NT2/D1 (cell line): Measurements from ENCODE around the gene PRIMA1.

ENCODE experiments used
- DNase-seq: peaks from one replicate; pipeline ENCODE4 v3.0.0-alpha.2; 2011; ENCODE audit warnings: low read depth, low spot score
- H3K27me3 ChIP-seq: 2 replicates; pipeline ENCODE4 v1.6.0; 2011; ENCODE audit warnings: mild to moderate bottlenecking; ENCODE audit not compliant: insufficient read length, insufficient read depth
- H3K36me3 ChIP-seq: 2 replicates; pipeline ENCODE4 v1.6.1; 2011; ENCODE audit warnings: mild to moderate bottlenecking, low read length, mixed read lengths; ENCODE audit not compliant: insufficient read depth, insufficient read length
- H3K4me1 ChIP-seq: 2 replicates; pipeline ENCODE4 v1.5.1; 2011; ENCODE audit not compliant: insufficient read depth, insufficient read length
- H3K4me3 ChIP-seq: 2 replicates; pipeline ENCODE4 v1.5.1; 2011; ENCODE audit warnings: low read depth; ENCODE audit not compliant: insufficient read length
- H3K9ac ChIP-seq: 2 replicates; pipeline ENCODE4 v1.6.0; 2011; ENCODE audit warnings: low read depth; ENCODE audit not compliant: insufficient read length
- H3K9me3 ChIP-seq: 2 replicates; pipeline ENCODE4 v1.5.1; 2011; ENCODE audit warnings: mild to moderate bottlenecking, low read length; ENCODE audit not compliant: insufficient read depth
- SUZ12 ChIP-seq: IDR thresholded peaks from 2 replicates; pipeline ENCODE4 v1.6.1; 2011; ENCODE audit not compliant: insufficient read length, insufficient read depth; ENCODE audit errors: extremely low read depth
- YY1 ChIP-seq: IDR thresholded peaks from 2 replicates; pipeline ENCODE4 v1.6.1; 2011; ENCODE audit not compliant: insufficient read length, insufficient read depth
- ZNF274 ChIP-seq: IDR thresholded peaks from 2 replicates; pipeline ENCODE4 v1.6.1; 2011; ENCODE audit warnings: mild to moderate bottlenecking, low read depth, low read length

The PRIMA1 gene

GRCh38 chr14:93683226-93683625 lies 105.1 kb downstream of the PRIMA1 start:
- Histone ChIP-seq H3K4me3 (no peak overlapping the region), H3K4me1 (peaks cover 4% of the 10 kb centered on the region), H3K9me3 (no peaks in the 10 kb centered on the region), H3K36me3 (no peaks in the 10 kb centered on the region), H3K9ac (no peak overlapping the region), H3K27me3 (no peaks in the 10 kb centered on the region)
- no peak for DNase-seq
- TF ChIP-seq SUZ12 (no peak), YY1 (no peak), ZNF274 (no peak)

GRCh38 chr14:93682459-93682858 lies 105.8 kb downstream of the PRIMA1 start:
- H3K27me3 ChIP-seq: no peaks in the 10 kb centered on the region
- H3K36me3 ChIP-seq: no peaks in the 10 kb centered on the region
- no peak overlapping the region for H3K4me3 ChIP-seq
- H3K9me3 ChIP-seq: no peaks in the 10 kb centered on the region
- DNase-seq: no peak
- no peak overlapping the region for H3K9ac ChIP-seq
- peaks cover 4% of the 10 kb centered on the region for H3K4me1 ChIP-seq
- TF ChIP-seq ZNF274: no peak
- TF ChIP-seq YY1: no peak
- TF ChIP-seq SUZ12: no peak

DNA sequence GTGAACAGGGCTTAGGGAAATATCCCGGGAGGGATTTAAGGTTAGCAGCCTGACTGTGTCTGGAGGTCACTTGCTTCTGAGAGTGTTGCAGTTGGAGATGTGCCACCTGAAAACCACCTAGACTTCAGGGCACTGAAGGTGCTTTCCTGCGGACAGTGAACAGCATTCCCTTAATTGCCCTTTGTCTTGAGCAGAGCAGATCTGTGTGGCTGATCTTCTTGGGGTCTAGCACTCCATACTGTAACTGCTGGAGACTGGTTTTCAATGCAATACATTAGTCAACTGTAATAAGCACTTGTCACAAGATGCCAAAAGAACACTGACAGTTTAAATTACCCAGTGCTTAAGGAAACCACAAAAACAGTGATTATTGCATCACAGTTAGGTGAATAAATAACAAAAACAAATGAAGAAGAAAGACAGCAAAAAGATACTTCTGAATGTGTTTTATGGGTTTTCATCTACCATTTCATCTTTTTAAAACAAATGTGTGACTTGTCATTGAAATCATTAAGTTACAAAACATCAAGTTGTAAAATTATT lies 111.8 kb downstream of the PRIMA1 start:
- Histone ChIP-seq H3K4me3 (no peak overlapping the region), H3K36me3 (no peaks in the 10 kb centered on the region), H3K4me1 (no peaks in the 10 kb centered on the region), H3K9ac (no peak overlapping the region), H3K9me3 (no peaks in the 10 kb centered on the region), H3K27me3 (no peaks in the 10 kb centered on the region)
- no peak for DNase-seq
- no peak for TF ChIP-seq ZNF274
- TF ChIP-seq SUZ12: no peak
- TF ChIP-seq YY1: no peak

GRCh38 chr14:93675651-93676050 lies 112.6 kb downstream of the PRIMA1 start:
- DNase-seq: no peak
- Histone ChIP-seq H3K36me3 (no peaks in the 10 kb centered on the region), H3K4me1 (no peaks in the 10 kb centered on the region), H3K4me3 (no peak overlapping the region), H3K9me3 (no peaks in the 10 kb centered on the region), H3K9ac (no peak overlapping the region), H3K27me3 (no peaks in the 10 kb centered on the region)
- no peak for TF ChIP-seq SUZ12
- TF ChIP-seq ZNF274: no peak
- no peak for TF ChIP-seq YY1

DNA sequence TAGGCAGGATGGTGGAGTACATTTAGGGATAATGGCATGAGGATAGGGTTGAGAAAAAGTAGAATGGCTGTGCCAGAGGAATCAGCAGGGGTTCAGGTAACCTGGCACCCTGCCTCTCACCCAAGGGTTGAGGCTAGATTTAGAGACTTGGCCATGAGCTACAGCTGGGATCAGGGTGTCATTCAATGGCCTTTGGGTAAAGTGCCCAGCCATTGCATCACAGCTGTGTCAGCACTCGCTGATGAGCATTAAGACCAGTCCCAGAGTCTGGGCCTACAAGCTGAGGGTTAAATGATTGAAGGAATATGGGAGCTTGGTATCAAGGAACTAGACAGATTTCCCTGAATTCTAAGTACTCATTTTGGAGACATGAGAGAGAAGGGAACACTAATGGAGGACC lies 113.9 kb downstream of the PRIMA1 start:
- H3K4me1 ChIP-seq: no peaks in the 10 kb centered on the region
- no peaks in the 10 kb centered on the region for H3K36me3 ChIP-seq
- no peaks in the 10 kb centered on the region for H3K9me3 ChIP-seq
- TF ChIP-seq ZNF274 (no peak), YY1 (no peak), SUZ12 (no peak)
- DNase-seq: no peak
- no peaks in the 10 kb centered on the region for H3K27me3 ChIP-seq
- no peak overlapping the region for H3K4me3 ChIP-seq
- H3K9ac ChIP-seq: no peak overlapping the region

DNA sequence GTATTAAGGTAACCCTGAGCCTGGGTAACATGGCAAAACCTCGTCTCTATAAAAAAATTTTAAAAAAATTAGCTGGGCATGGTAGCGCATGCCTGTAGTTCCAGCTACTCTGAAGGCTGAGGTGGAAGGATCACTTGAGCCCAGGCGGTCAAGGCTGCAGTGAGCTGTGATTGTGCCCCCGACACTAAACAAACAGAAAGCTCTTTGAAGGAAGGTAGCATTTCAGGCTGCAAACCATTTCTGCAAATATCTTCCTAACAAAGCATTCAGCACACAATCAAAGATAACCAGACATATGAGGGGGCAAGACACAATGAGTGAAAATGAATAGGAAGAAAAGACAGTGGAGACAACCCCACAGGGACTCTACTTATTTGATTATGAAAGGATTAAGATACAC lies 118.7 kb downstream of the PRIMA1 start:
- Histone ChIP-seq H3K9ac (no peak overlapping the region), H3K9me3 (peaks cover 17% of the 10 kb centered on the region), H3K4me1 (no peaks in the 10 kb centered on the region), H3K36me3 (no peaks in the 10 kb centered on the region), H3K27me3 (no peaks in the 10 kb centered on the region), H3K4me3 (no peak overlapping the region)
- no peak for TF ChIP-seq YY1
- no peak for TF ChIP-seq ZNF274
- TF ChIP-seq SUZ12: no peak
- no peak for DNase-seq
